Measurements from ENCODE around the gene AGBL5.
A peak's percentile ranks its signal among the peaks of the same experiment; 100 is the strongest.
"Not testable (repeated sequence)": the region's sequence is repeated elsewhere in the genome, so short reads cannot be mapped to it uniquely, and the experiment has no call there.

The AGBL5 gene

DNA sequence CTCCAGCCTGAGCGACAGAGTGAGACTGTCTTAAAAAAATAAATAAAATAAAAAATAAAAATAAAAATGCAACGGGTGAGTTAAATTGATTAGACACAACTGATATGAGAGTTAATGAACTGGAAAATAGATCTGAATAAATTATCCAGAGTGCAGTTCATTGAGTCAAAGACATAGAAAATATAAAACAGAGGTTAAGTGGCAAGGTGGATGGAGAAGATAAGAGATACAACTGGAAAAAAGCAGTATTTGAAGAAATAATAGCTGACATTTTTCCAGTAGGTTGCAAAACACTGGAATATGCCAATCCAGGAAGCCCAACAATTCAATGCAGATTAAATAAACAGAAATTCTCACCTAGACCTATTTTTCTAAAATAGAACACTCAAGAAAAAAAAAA, 56.8 kb downstream of the AGBL5 start:
- no peak for DNase-seq
- peaks cover 31% of the 10 kb centered on the region for H3K27me3 Mint-ChIP-seq (ENCODE audit: low read depth, poor library complexity)
- no peak overlapping the region for H3K27ac Mint-ChIP-seq
- no peaks in the 10 kb centered on the region for H3K9me3 Mint-ChIP-seq
- TF ChIP-seq, protein P1, sequence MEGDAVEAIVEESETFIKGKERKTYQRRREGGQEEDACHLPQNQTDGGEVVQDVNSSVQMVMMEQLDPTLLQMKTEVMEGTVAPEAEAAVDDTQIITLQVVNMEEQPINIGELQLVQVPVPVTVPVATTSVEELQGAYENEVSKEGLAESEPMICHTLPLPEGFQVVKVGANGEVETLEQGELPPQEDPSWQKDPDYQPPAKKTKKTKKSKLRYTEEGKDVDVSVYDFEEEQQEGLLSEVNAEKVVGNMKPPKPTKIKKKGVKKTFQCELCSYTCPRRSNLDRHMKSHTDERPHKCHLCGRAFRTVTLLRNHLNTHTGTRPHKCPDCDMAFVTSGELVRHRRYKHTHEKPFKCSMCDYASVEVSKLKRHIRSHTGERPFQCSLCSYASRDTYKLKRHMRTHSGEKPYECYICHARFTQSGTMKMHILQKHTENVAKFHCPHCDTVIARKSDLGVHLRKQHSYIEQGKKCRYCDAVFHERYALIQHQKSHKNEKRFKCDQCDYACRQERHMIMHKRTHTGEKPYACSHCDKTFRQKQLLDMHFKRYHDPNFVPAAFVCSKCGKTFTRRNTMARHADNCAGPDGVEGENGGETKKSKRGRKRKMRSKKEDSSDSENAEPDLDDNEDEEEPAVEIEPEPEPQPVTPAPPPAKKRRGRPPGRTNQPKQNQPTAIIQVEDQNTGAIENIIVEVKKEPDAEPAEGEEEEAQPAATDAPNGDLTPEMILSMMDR (IDR thresholded peaks at IDR 0.05) = no peak
- H3K4me3 Mint-ChIP-seq = no peak overlapping the region
- H3K4me1 Mint-ChIP-seq = peaks cover 5% of the 10 kb centered on the region
- no peaks in the 10 kb centered on the region for H3K36me3 Mint-ChIP-seq (ENCODE audit: low read depth)

DNA sequence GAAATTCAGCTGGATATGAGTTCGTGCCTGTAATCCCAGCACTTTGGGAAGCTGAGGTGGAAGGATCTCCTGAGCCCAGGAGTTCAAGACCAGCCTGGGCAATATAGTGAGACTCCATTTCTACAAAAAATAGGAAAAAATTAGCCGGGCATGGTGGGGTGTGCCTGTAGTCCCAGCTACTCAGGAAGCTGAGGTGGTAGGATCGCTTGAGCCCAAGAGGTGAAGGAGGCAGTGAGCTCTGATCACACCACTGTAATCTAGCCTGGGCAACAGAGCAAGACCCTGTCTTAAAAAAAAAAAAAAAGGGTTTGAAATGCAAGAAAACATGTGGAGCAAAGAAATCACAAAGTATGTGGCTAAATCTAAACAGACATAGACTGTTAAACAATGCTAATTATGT, 57.6 kb downstream of the AGBL5 start:
- H3K4me1 Mint-ChIP-seq = peaks cover 5% of the 10 kb centered on the region
- DNase-seq = no peak
- H3K9me3 Mint-ChIP-seq = no peaks in the 10 kb centered on the region
- TF ChIP-seq, protein P1 (IDR thresholded peaks at IDR 0.05) = no peak
- H3K27me3 Mint-ChIP-seq (ENCODE audit: low read depth, poor library complexity) = peaks cover 38% of the 10 kb centered on the region
- H3K36me3 Mint-ChIP-seq (ENCODE audit: low read depth) = no peaks in the 10 kb centered on the region
- H3K27ac Mint-ChIP-seq = no peak overlapping the region
- H3K4me3 Mint-ChIP-seq = no peak overlapping the region

DNA sequence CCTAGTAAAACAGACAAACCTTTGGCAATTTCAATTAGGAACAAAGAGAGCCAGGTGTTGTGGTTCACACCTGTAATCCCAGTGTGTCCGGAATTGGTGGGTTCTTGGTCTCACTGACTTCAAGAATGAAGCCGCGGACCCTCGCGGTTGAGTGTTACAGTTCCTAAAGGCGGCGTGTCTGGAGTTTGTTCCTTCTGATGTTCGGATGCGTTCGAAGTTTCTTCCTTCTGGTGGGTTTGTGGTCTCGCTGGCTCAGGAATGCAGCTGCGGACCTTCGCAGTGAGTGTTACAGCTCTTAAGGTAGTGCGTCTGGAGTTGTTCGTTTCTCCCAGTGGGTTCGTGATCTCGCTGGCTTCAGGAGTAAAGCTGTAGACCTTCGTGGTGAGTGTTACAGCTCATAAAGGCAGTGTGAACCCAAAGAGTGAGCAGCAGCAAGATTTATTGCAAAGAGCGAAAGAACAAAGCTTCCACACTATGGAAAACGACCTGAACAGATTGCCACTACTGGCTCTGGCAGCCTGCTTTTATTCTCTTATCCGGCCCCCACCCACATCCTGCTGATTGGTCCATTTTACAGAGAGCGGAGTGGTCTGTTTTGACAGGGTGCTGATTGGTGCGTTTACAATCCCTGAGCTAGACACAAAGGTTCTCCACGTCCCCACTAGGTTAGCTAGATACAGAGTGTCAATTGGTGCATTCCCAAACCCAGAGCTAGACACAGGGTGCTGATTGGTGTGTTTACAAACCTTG, 59.3 kb downstream of the AGBL5 start:
- H3K4me3 Mint-ChIP-seq; H3K36me3 Mint-ChIP-seq (ENCODE audit: low read depth): not testable (repeated sequence)

DNA sequence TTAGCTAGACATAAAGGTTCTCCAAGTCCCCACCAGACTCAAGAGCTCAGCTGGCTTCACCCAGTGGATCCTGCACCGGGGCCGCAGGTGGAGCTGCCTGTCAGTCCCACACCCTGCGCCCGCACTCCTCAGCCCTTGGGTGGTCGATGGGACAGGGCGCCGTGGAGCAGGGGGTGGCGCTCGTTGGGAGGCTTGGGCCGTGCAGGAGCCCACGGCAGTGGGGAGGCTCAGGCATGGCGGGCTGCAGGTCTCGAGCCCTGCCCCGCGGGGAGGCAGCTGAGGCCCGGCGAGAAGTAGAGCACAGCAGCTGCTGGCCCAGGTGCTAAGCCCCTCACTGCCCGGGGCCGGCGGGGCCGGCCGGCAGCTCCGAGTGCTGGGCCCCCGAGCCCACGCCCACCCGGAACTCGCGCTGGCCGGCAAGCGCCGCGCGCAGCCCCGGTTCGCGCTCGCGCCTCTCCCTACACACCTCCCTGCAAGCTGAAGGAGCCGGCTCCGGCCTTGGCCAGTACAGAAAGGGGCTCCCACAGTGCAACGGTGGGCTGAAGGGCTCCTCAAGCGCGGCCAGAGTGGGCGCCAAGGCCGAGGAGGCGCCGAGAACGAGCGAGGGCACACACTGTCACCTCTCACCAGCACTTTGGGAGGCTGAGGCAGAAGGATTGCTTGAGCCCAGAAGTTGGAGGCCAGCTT, 60.1 kb downstream of the AGBL5 start:
- H3K27ac Mint-ChIP-seq; H3K4me1 Mint-ChIP-seq; DNase-seq; H3K4me3 Mint-ChIP-seq; H3K9me3 Mint-ChIP-seq; H3K36me3 Mint-ChIP-seq (ENCODE audit: low read depth): not testable (repeated sequence)
- H3K27me3 Mint-ChIP-seq (ENCODE audit: low read depth, poor library complexity) = peaks cover 46% of the 10 kb centered on the region

More for the DNA sequence above, 59.3 kb downstream of the AGBL5 start:
- H3K27me3 Mint-ChIP-seq (ENCODE audit: low read depth, poor library complexity) = peaks cover 40% of the 10 kb centered on the region
- DNase-seq, H3K27ac Mint-ChIP-seq, H3K9me3 Mint-ChIP-seq, H3K4me1 Mint-ChIP-seq: not testable (repeated sequence)

DNA sequence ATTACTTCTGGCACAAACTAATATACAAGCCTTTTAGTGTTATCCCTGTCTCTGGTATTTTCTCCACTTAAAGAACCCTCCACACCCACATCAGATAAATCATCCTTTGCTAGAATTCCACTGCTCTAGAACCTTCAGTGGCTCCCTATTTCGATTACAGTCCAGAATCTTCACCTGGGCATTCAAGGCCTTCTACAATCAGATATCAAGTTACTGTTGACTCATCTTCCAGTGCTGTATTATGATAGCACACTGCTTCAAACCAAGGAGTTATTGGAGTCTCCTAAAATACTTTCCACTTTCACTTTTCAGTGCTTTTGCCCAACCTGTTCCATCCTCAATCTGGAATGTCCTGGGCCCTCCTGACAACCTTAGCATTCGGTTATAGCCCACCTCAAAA, 64.1 kb downstream of the AGBL5 start:
- Mint-ChIP-seq H3K36me3 (ENCODE audit: low read depth) (no peaks in the 10 kb centered on the region), H3K4me1 (peaks cover 4% of the 10 kb centered on the region), H3K4me3 (no peak overlapping the region), H3K9me3 (peaks cover 9% of the 10 kb centered on the region), H3K27ac (no peak overlapping the region), H3K27me3 (ENCODE audit: low read depth, poor library complexity) (peaks cover 76% of the 10 kb centered on the region)
- TF ChIP-seq, protein P1 (IDR thresholded peaks at IDR 0.05) = no peak
- DNase-seq = no peak

DNA sequence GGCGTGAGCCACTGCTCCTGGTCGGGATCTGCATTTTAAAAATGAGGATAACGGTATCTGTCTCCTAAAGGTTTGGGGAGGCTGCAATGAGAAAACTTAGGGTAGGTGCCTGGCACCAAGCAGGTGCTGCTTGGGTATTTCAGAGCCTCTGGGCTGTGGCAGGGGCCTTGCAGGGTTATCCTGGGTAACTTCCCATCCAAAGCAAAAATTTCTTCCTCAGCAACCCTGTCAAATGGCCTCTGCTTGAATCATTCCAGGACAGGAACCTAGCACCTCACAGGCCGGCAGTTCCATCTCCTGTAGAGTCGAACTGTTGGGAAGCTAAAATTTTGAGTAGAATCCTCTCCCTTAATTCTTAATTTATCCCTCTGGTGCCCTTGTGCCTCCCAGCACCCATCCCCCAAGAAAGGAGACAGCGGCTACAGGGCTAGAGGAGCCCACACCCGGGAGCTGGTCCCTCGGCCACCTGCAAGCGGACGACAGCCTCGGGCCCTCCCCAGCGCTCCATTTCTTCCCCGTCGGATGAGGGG, 66.6 kb downstream of the AGBL5 start:
- DNase-seq = no peak
- H3K9me3 Mint-ChIP-seq = peaks cover 12% of the 10 kb centered on the region
- peaks cover 97% of the 10 kb centered on the region for H3K27me3 Mint-ChIP-seq (ENCODE audit: low read depth, poor library complexity)
- no peak overlapping the region for H3K27ac Mint-ChIP-seq
- peak overlapping the region; percentile 69 for H3K4me3 Mint-ChIP-seq
- no peaks in the 10 kb centered on the region for H3K36me3 Mint-ChIP-seq (ENCODE audit: low read depth)
- TF ChIP-seq, protein P1 (IDR thresholded peaks at IDR 0.05) = no peak
- H3K4me1 Mint-ChIP-seq = peaks cover 14% of the 10 kb centered on the region
